ENCODE results near the gene ATXN1.

- TF ChIP-seq CTCF (IDR thresholded peaks at IDR 0.05; ENCODE audit: low read depth, low read length, poor library complexity, severe bottlenecking) (no peak), EZH2phosphoT487 (IDR thresholded peaks at IDR 0.05; ENCODE audit: borderline replicate concordance, low read length) (no peak)
Measured at GRCh38 chr6:16318538-16318937, 442.7 kb downstream of the ATXN1 start.
